Osteocyte (in vitro differentiated cells): ENCODE measurements around the gene FAM174C. TPM values are rescaled to one million over a fixed set of nuclear protein-coding genes. Genes with fewer than 3 reads are reported as not detected.
"Not testable (repeated sequence)": the region's sequence is repeated elsewhere in the genome, so short reads cannot be mapped to it uniquely, and the experiment has no call there.

Source experiments
- DNase-seq: peaks from one replicate; pipeline ENCODE4 v3.0.0; 2021; ENCODE audit warnings: mixed read lengths; ENCODE audit not compliant: unreplicated experiment; ENCODE audit errors: extremely low spot score
- H3K27ac Mint-ChIP-seq: one replicate; pipeline ENCODE4 v1.8.0; 2021; ENCODE audit warnings: mild to moderate bottlenecking, mixed read lengths; ENCODE audit not compliant: unreplicated experiment
- H3K27me3 Mint-ChIP-seq: one replicate; pipeline ENCODE4 v1.8.0; 2021; ENCODE audit warnings: mixed read lengths; ENCODE audit not compliant: unreplicated experiment
- H3K36me3 Mint-ChIP-seq: one replicate; pipeline ENCODE4 v1.8.0; 2021; ENCODE audit warnings: mixed read lengths; ENCODE audit not compliant: unreplicated experiment
- H3K4me1 Mint-ChIP-seq: one replicate; pipeline ENCODE4 v1.8.0; 2021; ENCODE audit warnings: mixed read lengths; ENCODE audit not compliant: unreplicated experiment
- H3K4me3 Mint-ChIP-seq: one replicate; pipeline ENCODE4 v1.8.0; 2021; ENCODE audit warnings: mild to moderate bottlenecking, moderate library complexity, mixed read lengths; ENCODE audit not compliant: unreplicated experiment
- H3K9me3 Mint-ChIP-seq: one replicate; pipeline ENCODE4 v1.8.0; 2021; ENCODE audit warnings: mixed read lengths; ENCODE audit not compliant: unreplicated experiment
- CTCF ChIP-seq: fragments of 200-600 bp; sonication (generic); IDR thresholded peaks from 2 replicates; pipeline ENCODE4 v1.5.0; 2021; ENCODE audit warnings: antibody characterized with exemption, mild to moderate bottlenecking, moderate library complexity
- total RNA-seq: library from RNA; stranded (reverse); gene quantifications from 2 replicates; pipeline ENCODE4 v1.2.1, GENCODE V29; 2021

FAM174C gene
- total RNA-seq, 1 donor from 2014 or later, result 35.3 TPM

GRCh38 chr19:1316466-1316865 lies 41.1 kb downstream of the FAM174C start:
- H3K36me3 Mint-ChIP-seq, result no peaks in the 10 kb centered on the region
- H3K27me3 Mint-ChIP-seq, result peaks cover 10% of the 10 kb centered on the region
- DNase-seq, result no peak
- no peak overlapping the region for H3K27ac Mint-ChIP-seq
- H3K4me3 Mint-ChIP-seq, result no peak overlapping the region
- no peaks in the 10 kb centered on the region for H3K9me3 Mint-ChIP-seq
- H3K4me1 Mint-ChIP-seq, result peaks cover 7% of the 10 kb centered on the region
- no peak for TF ChIP-seq CTCF

GRCh38 chr19:1317274-1318003 lies 42.1 kb downstream of the FAM174C start:
- no peak for TF ChIP-seq CTCF
- Mint-ChIP-seq H3K27ac (no peak overlapping the region), H3K36me3 (no peaks in the 10 kb centered on the region), H3K4me3 (no peak overlapping the region), H3K4me1 (peaks cover 7% of the 10 kb centered on the region), H3K27me3 (peaks cover 10% of the 10 kb centered on the region), H3K9me3 (no peaks in the 10 kb centered on the region)
- DNase-seq, result no peak

GRCh38 chr19:1318678-1319471 lies 43.5 kb downstream of the FAM174C start:
- Mint-ChIP-seq H3K27me3 (peaks cover 10% of the 10 kb centered on the region), H3K9me3 (no peaks in the 10 kb centered on the region), H3K4me3 (no peak overlapping the region), H3K27ac (no peak overlapping the region), H3K4me1 (peaks cover under 1% of the 10 kb centered on the region), H3K36me3 (no peaks in the 10 kb centered on the region)
- no peak for TF ChIP-seq CTCF
- no peak for DNase-seq

GRCh38 chr19:1320282-1320650 lies 44.9 kb downstream of the FAM174C start:
- not testable (repeated sequence) for H3K4me3 Mint-ChIP-seq, DNase-seq, H3K36me3 Mint-ChIP-seq, H3K27ac Mint-ChIP-seq, H3K4me1 Mint-ChIP-seq, H3K9me3 Mint-ChIP-seq
- H3K27me3 Mint-ChIP-seq, result peaks cover 10% of the 10 kb centered on the region

GRCh38 chr19:1321539-1321938 lies 46.2 kb downstream of the FAM174C start:
- no peaks in the 10 kb centered on the region for H3K9me3 Mint-ChIP-seq
- no peaks in the 10 kb centered on the region for H3K36me3 Mint-ChIP-seq
- H3K27me3 Mint-ChIP-seq, result peaks cover 10% of the 10 kb centered on the region
- no peak overlapping the region for H3K4me3 Mint-ChIP-seq
- no peak overlapping the region for H3K27ac Mint-ChIP-seq
- no peak for TF ChIP-seq CTCF
- DNase-seq, result no peak
- no peaks in the 10 kb centered on the region for H3K4me1 Mint-ChIP-seq
